ENCODE measurements around the gene LTK. TPM values are rescaled to one million over a fixed set of nuclear protein-coding genes. Genes with fewer than 3 reads are reported as not detected.
"Not testable (repeated sequence)": the region's sequence is repeated elsewhere in the genome, so short reads cannot be mapped to it uniquely, and the experiment has no call there.

LTK gene
- total RNA-seq, 1 donor from 2014 or later: 0.69 TPM

DNA sequence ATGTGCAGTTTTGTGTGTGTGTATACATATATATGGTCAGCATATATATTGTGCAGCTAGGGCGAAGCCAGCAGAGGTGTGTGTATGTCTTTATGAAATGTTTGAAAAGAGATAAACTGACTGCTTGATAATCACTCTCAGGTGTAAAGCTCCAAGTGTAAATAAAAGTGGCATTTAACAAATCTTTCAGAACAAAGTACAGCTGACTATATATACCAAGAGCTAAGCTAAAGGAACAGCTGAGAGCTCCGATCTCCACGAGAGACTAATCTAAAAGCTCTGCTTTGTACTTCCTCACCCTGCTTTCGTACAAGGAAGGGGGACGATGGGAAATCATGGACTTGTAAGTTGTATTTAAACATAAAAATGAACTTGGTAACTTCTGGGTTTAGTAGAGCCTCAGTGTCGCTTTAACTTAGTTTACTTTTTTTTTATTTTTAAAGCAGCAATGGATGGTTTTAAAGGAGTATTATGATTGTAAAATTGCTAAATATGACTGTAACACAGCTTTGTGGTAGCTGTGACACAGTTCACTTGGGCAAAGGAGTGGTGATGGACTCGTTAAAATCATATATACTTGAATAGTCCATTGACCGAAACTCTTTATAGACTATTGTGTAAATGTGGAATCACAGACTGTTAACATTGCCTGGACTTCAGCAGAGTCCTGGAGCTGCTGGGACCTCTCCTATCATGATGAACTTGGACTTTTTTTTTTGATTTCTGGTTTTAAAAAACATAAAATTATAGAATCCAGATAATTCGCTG, 31.3 kb downstream of the LTK start:
- TF ChIP-seq CTCF (conservative IDR thresholded peaks at IDR 0.05; ENCODE audit: low read depth, low read length): no peak
- no peak overlapping the region for H3K4me3 ChIP-seq (ENCODE audit: low read depth, low read length)
- no peak for DNase-seq (ENCODE audit: low read depth)

DNA sequence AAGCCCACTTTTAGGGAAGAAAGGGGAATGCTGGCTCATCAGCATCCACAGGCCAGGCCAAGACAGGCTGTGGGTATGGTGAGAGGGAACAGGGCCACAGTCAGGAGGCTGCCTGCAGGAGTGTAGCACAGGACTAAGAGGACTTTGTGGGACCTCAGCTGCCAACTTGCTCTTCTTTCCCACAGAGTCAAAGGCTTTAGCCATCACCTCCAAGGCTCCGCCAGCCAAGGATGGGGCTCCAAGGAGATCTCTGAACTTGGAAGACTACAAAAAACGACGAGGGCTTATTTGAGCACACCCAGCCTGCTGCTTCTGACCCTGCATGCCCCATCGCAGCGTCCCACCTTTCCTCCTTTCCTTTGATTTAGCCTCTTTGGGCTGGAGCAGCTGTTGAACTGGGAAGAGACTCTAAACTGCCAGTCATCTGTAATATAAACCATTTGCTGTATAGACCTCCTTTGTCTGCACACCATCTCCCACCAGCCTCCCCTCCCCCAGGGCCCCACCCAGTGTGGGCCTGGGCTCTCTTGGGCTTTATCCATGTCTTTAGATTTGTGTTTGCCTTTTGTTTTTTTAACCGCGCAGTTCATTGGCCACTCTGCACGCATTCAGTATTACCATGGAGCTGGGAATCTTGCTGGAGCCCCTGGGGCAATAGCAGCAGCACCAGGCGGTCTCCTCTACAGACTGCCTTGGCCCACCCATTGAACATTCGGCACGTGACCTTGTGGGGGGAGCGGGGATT, 33.1 kb downstream of the LTK start:
- no peak overlapping the region for H3K4me3 ChIP-seq (ENCODE audit: low read depth, low read length)
- no peak for DNase-seq (ENCODE audit: low read depth)
- no peak for TF ChIP-seq CTCF (conservative IDR thresholded peaks at IDR 0.05; ENCODE audit: low read depth, low read length)

DNA sequence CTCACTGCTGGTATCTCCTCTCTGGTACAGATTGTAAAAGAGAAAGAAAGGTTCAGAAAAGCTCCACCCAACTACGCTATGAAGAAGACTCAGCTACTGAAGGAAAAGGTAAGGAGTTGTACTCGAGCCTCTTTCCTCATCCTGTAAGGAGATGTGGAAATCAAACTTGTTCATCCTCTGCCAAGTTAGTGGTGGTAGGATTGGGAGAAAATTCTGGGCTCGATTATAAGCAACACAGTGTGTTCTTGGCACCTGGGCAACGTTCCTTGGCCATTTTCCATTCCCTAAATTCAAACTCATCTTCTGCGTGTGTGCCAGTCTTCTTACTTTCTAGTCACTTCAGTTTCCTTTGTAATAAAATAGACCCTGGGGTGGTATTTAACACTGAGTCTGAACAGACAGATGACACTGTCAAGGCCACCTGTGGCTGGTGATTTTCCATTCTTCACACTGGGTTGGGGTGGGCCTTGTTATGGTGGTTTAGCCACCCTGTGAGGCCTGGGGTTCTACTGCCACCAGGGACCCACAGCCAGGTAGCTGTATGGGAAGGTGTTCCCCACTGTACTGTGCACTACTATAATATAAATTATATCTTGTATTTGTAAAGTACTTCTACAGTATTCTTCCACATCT, 37.1 kb downstream of the LTK start:
- no peak for DNase-seq (ENCODE audit: low read depth)
- no peak for TF ChIP-seq CTCF (conservative IDR thresholded peaks at IDR 0.05; ENCODE audit: low read depth, low read length)
- no peak overlapping the region for H3K4me3 ChIP-seq (ENCODE audit: low read depth, low read length)

GRCh38 chr15:41474941-41475340, 38.7 kb downstream of the LTK start:
- no peak for DNase-seq (ENCODE audit: low read depth)

DNA sequence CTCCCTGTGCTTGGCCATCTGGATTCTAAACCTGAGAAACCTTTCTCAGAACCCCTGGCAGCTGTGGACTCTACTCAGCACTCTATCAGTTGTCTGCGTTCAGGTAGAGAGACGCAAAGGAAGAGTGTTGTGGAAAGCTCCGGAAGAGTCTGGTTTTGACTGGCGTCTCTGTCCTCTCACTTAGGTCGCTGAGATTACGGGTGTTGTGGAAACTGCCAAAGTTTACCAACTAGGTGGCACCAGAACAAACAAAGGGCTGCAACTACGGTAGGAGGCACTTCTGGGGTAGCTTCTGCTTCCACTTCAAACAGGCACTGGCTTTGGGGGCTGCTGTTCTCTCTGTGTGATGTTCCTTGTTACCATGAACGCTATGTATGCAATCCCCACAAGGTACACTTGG, 39.2 kb downstream of the LTK start:
- no peak overlapping the region for H3K4me3 ChIP-seq (ENCODE audit: low read depth, low read length)
- no peak for DNase-seq (ENCODE audit: low read depth)
- no peak for TF ChIP-seq CTCF (conservative IDR thresholded peaks at IDR 0.05; ENCODE audit: low read depth, low read length)

More at GRCh38 chr15:41474941-41475340, 38.7 kb downstream of the LTK start:
- H3K4me3 ChIP-seq (ENCODE audit: low read depth, low read length): no peak overlapping the region
- no peak for TF ChIP-seq CTCF (conservative IDR thresholded peaks at IDR 0.05; ENCODE audit: low read depth, low read length)

DNA sequence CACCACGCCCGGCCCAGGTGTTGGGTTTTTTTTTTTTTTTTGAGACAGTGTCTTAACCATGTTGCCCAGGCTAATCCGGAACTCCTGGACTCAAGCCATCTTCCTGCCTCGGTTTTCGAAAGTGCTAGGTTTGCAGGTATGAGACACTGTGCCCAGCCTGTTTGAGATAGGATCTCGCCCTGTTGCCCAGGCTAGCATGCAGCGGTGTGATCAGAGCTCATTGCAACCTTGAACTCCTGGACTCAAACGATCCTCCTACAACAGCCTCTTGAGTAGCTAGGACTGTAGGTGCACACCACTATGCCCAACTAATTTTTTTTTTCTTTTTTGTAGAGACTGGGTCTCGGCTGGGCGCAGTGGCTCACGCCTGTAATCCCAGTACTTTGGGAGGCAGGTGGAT, 40.2 kb downstream of the LTK start:
- TF ChIP-seq CTCF (conservative IDR thresholded peaks at IDR 0.05; ENCODE audit: low read depth, low read length): no peak
- no peak for DNase-seq (ENCODE audit: low read depth)

GRCh38 chr15:41469644-41470043, 44.0 kb downstream of the LTK start:
- not testable (repeated sequence) for DNase-seq (ENCODE audit: low read depth); H3K4me3 ChIP-seq (ENCODE audit: low read depth, low read length)

More for the DNA sequence above, 40.2 kb downstream of the LTK start:
- no peak overlapping the region for H3K4me3 ChIP-seq (ENCODE audit: low read depth, low read length)

Data from epithelial cell of proximal tubule (primary cell).